Mononuclear cell (primary cell): ENCODE results near the gene CHRND. TPM values are rescaled to one million over a fixed set of nuclear protein-coding genes. Genes with fewer than 3 reads are reported as not detected.
A peak's percentile ranks its signal among the peaks of the same experiment; 100 is the strongest.
"Not testable (repeated sequence)": the region's sequence is repeated elsewhere in the genome, so short reads cannot be mapped to it uniquely, and the experiment has no call there.

ENCODE experiments used
- H3K27me3 ChIP-seq: 2 replicates; pipeline ENCODE4 v1.6.0; 2011; ENCODE audit warnings: low read length, control low read depth; ENCODE audit not compliant: insufficient read depth
- H3K4me1 ChIP-seq: 2 replicates; pipeline ENCODE4 v1.5.1; 2011; ENCODE audit warnings: mild to moderate bottlenecking, low read length, control low read depth; ENCODE audit not compliant: insufficient read depth
- H3K4me3 ChIP-seq: 2 replicates; pipeline ENCODE4 v1.5.1; 2011; ENCODE audit warnings: mild to moderate bottlenecking, low read length, moderate library complexity
- H3K9me3 ChIP-seq: 2 replicates; pipeline ENCODE4 v1.5.1; 2011; ENCODE audit warnings: low read depth, mild to moderate bottlenecking, control low read depth, low read length
- total RNA-seq: library from RNA; depleted of rRNA; stranded (reverse); fragments of >200 nt; gene quantifications from one replicate; pipeline ENCODE4 v1.2.3, GENCODE V29; 2012

Gene CHRND
- total RNA-seq, 1 donor = not detected

GRCh38 chr2:232549655-232550353, 23.8 kb downstream of the CHRND start:
- Histone ChIP-seq H3K4me1 (peaks cover 59% of the 10 kb centered on the region), H3K4me3 (peak overlapping the region; percentile 85), H3K27me3 (no peaks in the 10 kb centered on the region)

DNA sequence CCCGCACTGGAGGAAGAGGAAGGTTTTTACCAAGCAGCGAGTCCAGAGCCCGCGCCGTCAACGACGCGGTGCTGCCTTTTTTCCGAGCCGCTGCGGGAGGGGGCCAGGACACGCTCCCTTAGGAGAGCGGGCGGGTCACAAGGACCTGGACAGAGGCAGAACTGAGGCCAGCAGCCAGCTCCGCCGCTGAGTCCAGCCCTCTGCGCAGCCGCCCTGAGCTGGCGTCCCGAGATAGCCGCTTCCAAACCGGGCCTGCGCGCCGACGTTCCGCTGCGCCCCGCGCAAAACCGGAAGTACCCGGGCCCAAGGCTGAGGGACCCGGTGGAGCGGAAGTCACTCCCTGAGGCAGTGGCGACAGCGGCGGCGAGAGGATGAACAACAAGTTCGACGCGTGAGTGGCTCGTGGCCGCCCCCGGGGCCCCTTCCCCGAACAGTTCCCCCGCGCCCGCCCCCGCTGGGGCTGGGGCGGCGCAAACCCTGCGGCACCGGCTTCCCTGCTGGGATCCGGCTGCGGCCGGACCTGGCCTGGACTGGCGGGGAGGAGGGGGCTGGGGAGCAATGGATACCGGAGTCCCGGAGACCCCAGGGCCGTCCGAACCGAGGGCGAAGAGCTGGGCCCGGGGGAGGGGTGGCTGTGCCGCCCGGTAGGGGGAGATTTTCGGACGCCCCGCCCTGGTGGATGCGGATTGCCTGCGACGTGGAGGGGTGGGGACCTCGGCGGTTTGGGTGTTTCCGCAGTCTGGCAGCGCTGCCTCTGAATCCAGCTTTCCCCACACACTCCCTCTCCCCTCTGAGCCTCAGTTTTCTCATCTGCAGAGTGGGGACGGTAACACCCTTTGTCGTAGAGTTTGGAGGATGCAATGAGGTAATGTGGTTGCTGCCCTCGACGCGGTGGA, 24.6 kb downstream of the CHRND start, which contains the start of the genes EIF4E2 and TIGD1:
TSS of gene EIF4E2 (plus strand) at position 336 of the 896 bp plus-strand sequence. CDS start at position 372, 36 bp downstream.
TSS of gene TIGD1 (minus strand) at position 204 of the 896 bp plus-strand sequence. CDS start 675 bp downstream, outside the sequence.
- no peaks in the 10 kb centered on the region for H3K9me3 ChIP-seq
- no peaks in the 10 kb centered on the region for H3K27me3 ChIP-seq
- H3K4me3 ChIP-seq = peak within 1 kb of the TSS; percentile 85
- peaks cover 60% of the 10 kb centered on the region for H3K4me1 ChIP-seq

More at GRCh38 chr2:232549655-232550353, 23.8 kb downstream of the CHRND start:
- H3K9me3 ChIP-seq = no peaks in the 10 kb centered on the region

DNA sequence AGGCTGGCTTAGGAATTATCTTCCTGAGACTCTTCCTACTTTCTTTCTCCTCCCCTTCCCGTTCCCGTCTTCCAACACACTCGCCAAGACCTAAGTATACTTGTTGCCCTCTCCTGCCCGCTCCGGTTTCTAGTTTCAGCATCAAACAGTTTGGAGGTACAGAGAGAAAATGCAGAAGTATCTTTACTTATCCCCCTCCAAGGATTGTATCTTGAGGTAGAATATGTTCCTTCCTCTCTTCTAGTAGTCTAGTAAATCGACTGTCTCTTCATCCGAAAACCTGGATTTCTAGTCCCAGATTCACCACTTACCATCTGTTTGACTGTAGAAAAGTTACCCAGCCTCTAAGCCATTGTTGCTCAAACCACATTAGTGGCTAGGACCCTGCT, 25.3 kb downstream of the CHRND start:
- Histone ChIP-seq H3K4me3 (peak overlapping the region; percentile 85), H3K4me1 (peaks cover 55% of the 10 kb centered on the region), H3K27me3 (no peaks in the 10 kb centered on the region), H3K9me3 (no peaks in the 10 kb centered on the region)

GRCh38 chr2:232551776-232552175, 25.8 kb downstream of the CHRND start:
- peaks cover 50% of the 10 kb centered on the region for H3K4me1 ChIP-seq
- H3K9me3 ChIP-seq = no peaks in the 10 kb centered on the region
- H3K4me3 ChIP-seq = peak overlapping the region; percentile 85
- H3K27me3 ChIP-seq = no peaks in the 10 kb centered on the region

- Histone ChIP-seq H3K27me3 (no peaks in the 10 kb centered on the region), H3K9me3 (no peaks in the 10 kb centered on the region), H3K4me3 (no peak overlapping the region), H3K4me1 (peaks cover 23% of the 10 kb centered on the region)
Measured at GRCh38 chr2:232556426-232556825, 30.5 kb downstream of the CHRND start.

DNA sequence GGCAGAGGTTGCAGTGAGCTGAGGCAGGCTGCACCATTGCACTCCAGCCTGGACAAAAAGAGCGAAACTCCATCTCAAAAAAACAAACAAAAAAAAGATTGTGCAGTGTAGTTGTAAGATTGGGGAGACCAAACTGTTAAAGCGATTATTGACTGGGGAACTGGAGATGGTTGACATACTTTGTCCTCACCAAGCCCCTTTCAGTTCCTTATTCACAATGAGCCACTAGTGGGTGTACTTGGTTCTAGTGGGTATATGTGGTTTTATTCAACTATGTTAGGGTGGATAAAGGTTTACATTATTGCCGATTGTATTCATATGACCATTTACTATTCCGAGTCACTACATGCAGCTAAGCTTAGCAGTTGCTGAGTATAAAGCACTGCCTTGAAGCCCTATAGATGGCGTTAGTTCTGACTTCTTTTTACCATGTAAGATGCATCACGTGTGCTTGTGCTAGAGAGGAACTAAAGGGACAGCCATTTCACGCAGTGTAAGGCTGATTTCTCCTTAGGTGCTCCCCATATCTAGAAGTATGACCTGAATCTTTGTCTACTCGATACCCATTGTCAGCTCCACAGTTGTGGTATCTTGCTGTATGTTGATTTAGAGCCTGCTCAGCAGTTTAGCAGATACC, 36.7 kb downstream of the CHRND start:
- H3K4me3 ChIP-seq = no peak overlapping the region
- H3K27me3 ChIP-seq = no peaks in the 10 kb centered on the region
- H3K4me1 ChIP-seq = no peaks in the 10 kb centered on the region
- no peaks in the 10 kb centered on the region for H3K9me3 ChIP-seq

- Histone ChIP-seq H3K4me1 (no peaks in the 10 kb centered on the region), H3K9me3 (no peaks in the 10 kb centered on the region), H3K27me3 (no peaks in the 10 kb centered on the region), H3K4me3 (no peak overlapping the region)
Measured at GRCh38 chr2:232563580-232563979, 37.6 kb downstream of the CHRND start.

DNA sequence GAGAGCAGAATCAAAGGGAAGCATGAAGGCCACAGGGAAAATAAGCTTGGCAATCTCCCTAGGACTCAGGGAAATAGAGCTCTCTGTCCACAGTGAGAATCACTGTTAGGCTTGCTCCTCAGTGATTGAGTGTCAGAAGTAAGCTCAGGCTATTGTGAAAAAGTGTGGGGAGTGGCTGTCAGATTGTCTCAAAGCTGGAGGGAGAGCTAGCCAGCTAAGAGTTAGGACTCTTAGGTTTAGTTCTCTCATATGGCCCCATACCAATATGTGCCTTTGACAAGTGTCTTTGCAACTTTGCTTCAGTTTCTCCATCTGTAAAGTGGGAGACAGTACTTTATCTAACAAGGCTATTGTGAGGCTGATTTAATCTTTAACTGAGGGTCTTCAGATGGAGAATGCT, 41.8 kb downstream of the CHRND start:
- Histone ChIP-seq H3K9me3 (no peaks in the 10 kb centered on the region), H3K27me3 (no peaks in the 10 kb centered on the region), H3K4me3 (no peak overlapping the region), H3K4me1 (no peaks in the 10 kb centered on the region)

DNA sequence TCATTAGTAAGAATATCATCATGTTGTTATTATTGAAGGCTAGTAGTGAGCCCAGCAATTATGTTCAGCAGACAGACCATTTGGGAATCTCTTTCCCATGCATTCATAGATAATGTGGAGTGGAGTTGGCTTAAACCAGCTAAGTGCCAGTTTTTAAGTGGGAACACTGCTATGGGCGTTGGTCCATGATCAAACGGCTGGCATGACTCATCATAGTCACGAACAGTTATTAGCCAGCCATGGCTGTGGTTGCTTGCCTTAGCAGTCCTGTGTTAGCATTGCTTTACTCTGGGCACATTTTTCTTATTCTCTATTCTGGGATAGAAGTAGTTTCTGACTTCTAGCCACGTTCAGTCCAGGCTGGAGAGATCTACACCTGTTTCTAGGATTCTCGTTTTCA, 42.2 kb downstream of the CHRND start:
- Histone ChIP-seq H3K4me3 (no peak overlapping the region), H3K9me3 (no peaks in the 10 kb centered on the region), H3K4me1 (no peaks in the 10 kb centered on the region), H3K27me3 (no peaks in the 10 kb centered on the region)

GRCh38 chr2:232569541-232569940, 43.6 kb downstream of the CHRND start:
- H3K4me1 ChIP-seq = no peaks in the 10 kb centered on the region
- no peaks in the 10 kb centered on the region for H3K9me3 ChIP-seq
- H3K4me3 ChIP-seq = no peak overlapping the region
- no peaks in the 10 kb centered on the region for H3K27me3 ChIP-seq

- H3K4me1 ChIP-seq, H3K9me3 ChIP-seq, H3K4me3 ChIP-seq, H3K27me3 ChIP-seq: not testable (repeated sequence)
Measured at GRCh38 chr2:232570481-232570880, 44.5 kb downstream of the CHRND start.

DNA sequence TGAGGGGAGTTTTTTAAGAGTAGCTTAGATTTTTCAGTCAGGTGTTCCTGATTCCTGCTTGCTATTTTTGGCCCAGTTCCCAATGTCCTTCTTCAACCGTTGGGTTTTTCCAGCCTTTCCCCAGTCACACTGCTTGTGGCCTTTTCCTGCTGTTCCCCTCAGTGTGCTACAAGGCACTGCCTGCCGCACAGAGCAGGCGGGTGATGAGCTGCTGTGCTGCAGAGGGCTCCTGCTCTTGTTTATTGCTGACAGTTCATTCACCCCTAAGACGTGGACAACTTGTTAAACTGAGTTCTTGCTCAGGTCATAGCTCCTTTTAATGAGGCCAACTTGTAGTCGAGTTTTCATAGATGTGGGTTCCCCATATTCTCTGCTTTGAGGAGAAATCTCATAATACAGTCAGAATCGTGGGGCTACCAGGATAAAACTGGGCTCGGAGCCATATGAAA, 45.1 kb downstream of the CHRND start:
- Histone ChIP-seq H3K4me1 (no peaks in the 10 kb centered on the region), H3K4me3 (no peak overlapping the region), H3K9me3 (no peaks in the 10 kb centered on the region), H3K27me3 (no peaks in the 10 kb centered on the region)

DNA sequence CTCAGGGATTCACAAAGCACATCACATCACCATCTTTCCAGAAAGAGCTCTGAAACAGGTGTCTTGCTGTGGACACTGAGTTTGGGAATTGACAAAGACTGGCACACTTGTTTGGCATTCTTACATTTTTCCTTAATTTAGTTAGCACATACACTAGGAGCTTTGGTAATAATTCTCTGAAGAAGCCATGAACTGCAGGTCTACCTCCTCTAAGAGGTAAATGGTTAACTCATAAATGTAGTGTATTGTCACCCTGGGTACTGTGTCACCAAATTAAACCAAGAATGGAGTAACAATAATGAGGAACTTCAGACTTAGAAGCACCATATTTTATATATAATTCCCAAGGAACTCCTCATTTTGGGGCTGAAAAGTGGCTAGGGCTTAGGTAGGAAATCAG, 47.1 kb downstream of the CHRND start:
- Histone ChIP-seq H3K4me3 (no peak overlapping the region), H3K9me3 (no peaks in the 10 kb centered on the region)

GRCh38 chr2:232573771-232574435, 47.9 kb downstream of the CHRND start:
- Histone ChIP-seq H3K27me3 (no peaks in the 10 kb centered on the region), H3K4me1 (no peaks in the 10 kb centered on the region), H3K9me3 (no peaks in the 10 kb centered on the region), H3K4me3 (no peak overlapping the region)

More for the DNA sequence above, 47.1 kb downstream of the CHRND start:
- H3K4me1 ChIP-seq = no peaks in the 10 kb centered on the region
- H3K27me3 ChIP-seq = no peaks in the 10 kb centered on the region
